Large intestine (tissue), 3 donors: ENCODE measurements around the gene SETD1A. TPM values are rescaled to one million over a fixed set of nuclear protein-coding genes. Genes with fewer than 3 reads are reported as not detected.

Source experiments
- DNase-seq, 2 donors: peaks; one replicate each; pipeline versions ENCODE4 v3.0.0 to v3.0.0-alpha.2; 2013
- H3K27ac ChIP-seq: one replicate; pipeline ENCODE4 v1.5.1; 2013; ENCODE audit warnings: low read length
- H3K27me3 ChIP-seq: 2 replicates; pipeline ENCODE4 v1.6.1; 2013; ENCODE audit warnings: low read length; ENCODE audit not compliant: control insufficient read depth, insufficient read depth
- H3K36me3 ChIP-seq: 2 replicates; pipeline ENCODE4 v1.6.1; 2013; ENCODE audit warnings: low read length; ENCODE audit not compliant: control insufficient read depth, insufficient read depth
- H3K4me1 ChIP-seq: one replicate; pipeline ENCODE4 v1.6.1; 2013; ENCODE audit warnings: low read length; ENCODE audit not compliant: control insufficient read depth, insufficient read depth
- H3K4me3 ChIP-seq: one replicate; pipeline ENCODE4 v1.5.1; 2013; ENCODE audit warnings: low read length
- H3K9me3 ChIP-seq: one replicate; pipeline ENCODE4 v1.6.1; 2013; ENCODE audit warnings: mild to moderate bottlenecking, low read depth, low read length, moderate library complexity; ENCODE audit not compliant: control insufficient read depth
- WGBS: methylation state at CpG from one replicate; pipeline ENCODE4 v1.1.5; 2013; ENCODE audit warnings: low lambda C conversion rate; ENCODE audit not compliant: insufficient coverage; 5-methylcytosine and 5-hydroxymethylcytosine counted together
- polyA plus RNA-seq: library from polyadenylated mRNA; unstranded; fragments of 120-200 nt; gene quantifications from one replicate; pipeline ENCODE4 v1.2.1, GENCODE V29; 2013

Gene SETD1A
- polyA plus RNA-seq, 1 donor = 12.3 TPM

GRCh38 chr16:31000671-31001382, 43.3 kb downstream of the SETD1A start:
- DNase-seq = no peak
- Histone ChIP-seq H3K27ac (no peak overlapping the region), H3K9me3 (no peaks in the 10 kb centered on the region), H3K27me3 (peaks cover 9% of the 10 kb centered on the region), H3K36me3 (no peaks in the 10 kb centered on the region), H3K4me1 (peaks cover 40% of the 10 kb centered on the region), H3K4me3 (no peak overlapping the region)
- no CpG with 5 or more reads among the region's 19 CpGs for WGBS

- WGBS = 20% methylated on average over 1 of the region's 16 CpGs
- peaks cover 13% of the 10 kb centered on the region for H3K27me3 ChIP-seq
- no peaks in the 10 kb centered on the region for H3K36me3 ChIP-seq
- peaks cover 33% of the 10 kb centered on the region for H3K4me1 ChIP-seq
- DNase-seq = peak in 1 of 2 donors; percentile 51
- no peaks in the 10 kb centered on the region for H3K9me3 ChIP-seq
- no peak overlapping the region for H3K4me3 ChIP-seq
- no peak overlapping the region for H3K27ac ChIP-seq
Observed at GRCh38 chr16:31001507-31002249, 44.1 kb downstream of the SETD1A start.

DNA sequence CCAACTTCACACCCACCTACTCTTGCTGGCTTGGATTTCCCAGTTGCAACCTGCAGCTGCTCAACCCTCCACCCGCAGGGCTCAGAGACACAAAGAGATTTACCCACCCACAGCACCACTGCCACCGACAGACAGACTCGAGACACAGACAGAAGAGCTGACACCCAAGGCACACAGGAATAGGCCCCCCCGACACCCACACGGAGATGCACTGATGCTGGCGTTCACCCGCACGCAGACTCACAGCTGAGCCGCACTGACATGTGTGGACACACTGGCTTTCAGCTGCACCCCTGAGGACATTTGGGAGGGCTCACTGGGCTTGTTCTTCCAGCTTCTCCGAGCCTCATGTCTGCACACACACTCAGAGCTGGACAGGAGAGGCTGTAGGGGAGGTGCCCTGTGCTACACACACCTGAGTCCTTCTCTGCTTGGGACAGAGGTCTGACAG, 44.7 kb downstream of the SETD1A start:
- H3K36me3 ChIP-seq = no peaks in the 10 kb centered on the region
- no CpG with 5 or more reads among the region's 10 CpGs for WGBS
- H3K4me3 ChIP-seq = no peak overlapping the region
- H3K9me3 ChIP-seq = no peaks in the 10 kb centered on the region
- peaks cover 19% of the 10 kb centered on the region for H3K27me3 ChIP-seq
- no peak for DNase-seq
- H3K27ac ChIP-seq = no peak overlapping the region
- H3K4me1 ChIP-seq = peaks cover 29% of the 10 kb centered on the region

- WGBS = no CpG with 5 or more reads among the region's 9 CpGs
- no peak for DNase-seq
Observed at GRCh38 chr16:31002862-31003341, 45.3 kb downstream of the SETD1A start.

GRCh38 chr16:31003744-31004143, 46.2 kb downstream of the SETD1A start:
- Histone ChIP-seq H3K27ac (no peak overlapping the region), H3K27me3 (peaks cover 33% of the 10 kb centered on the region), H3K9me3 (no peaks in the 10 kb centered on the region), H3K4me1 (peaks cover 14% of the 10 kb centered on the region), H3K36me3 (no peaks in the 10 kb centered on the region), H3K4me3 (no peak overlapping the region)
- no peak for DNase-seq
- WGBS = 100% methylated on average over 1 of the region's 6 CpGs

More at GRCh38 chr16:31002862-31003341, 45.3 kb downstream of the SETD1A start:
- Histone ChIP-seq H3K4me3 (no peak overlapping the region), H3K4me1 (peaks cover 23% of the 10 kb centered on the region), H3K27me3 (peaks cover 26% of the 10 kb centered on the region), H3K36me3 (no peaks in the 10 kb centered on the region), H3K27ac (no peak overlapping the region), H3K9me3 (no peaks in the 10 kb centered on the region)

DNA sequence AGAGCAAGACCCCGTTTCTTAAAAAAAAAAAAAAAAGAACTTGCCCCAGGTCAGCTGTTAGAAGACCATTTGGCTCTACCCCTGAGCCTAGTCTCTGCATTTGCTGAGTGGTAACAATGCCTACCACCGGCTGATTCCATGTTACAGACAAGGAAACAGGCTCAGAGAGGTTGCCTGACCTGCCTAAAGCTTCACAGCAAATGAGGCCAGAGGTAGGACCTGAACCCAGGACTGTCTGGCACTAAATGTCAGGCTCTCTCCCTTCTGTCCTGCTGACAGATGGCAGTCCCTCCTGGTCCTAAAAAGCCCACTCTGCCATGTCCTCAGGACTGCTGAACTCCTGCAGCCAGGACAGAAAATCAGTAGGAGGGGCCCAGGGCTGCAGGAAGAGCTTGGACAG, 47.1 kb downstream of the SETD1A start:
- Histone ChIP-seq H3K36me3 (no peaks in the 10 kb centered on the region), H3K4me1 (peaks cover 5% of the 10 kb centered on the region), H3K27ac (no peak overlapping the region), H3K9me3 (no peaks in the 10 kb centered on the region), H3K27me3 (peaks cover 41% of the 10 kb centered on the region), H3K4me3 (no peak overlapping the region)
- DNase-seq = no peak
- WGBS = no CpG with 5 or more reads among the region's 2 CpGs

DNA sequence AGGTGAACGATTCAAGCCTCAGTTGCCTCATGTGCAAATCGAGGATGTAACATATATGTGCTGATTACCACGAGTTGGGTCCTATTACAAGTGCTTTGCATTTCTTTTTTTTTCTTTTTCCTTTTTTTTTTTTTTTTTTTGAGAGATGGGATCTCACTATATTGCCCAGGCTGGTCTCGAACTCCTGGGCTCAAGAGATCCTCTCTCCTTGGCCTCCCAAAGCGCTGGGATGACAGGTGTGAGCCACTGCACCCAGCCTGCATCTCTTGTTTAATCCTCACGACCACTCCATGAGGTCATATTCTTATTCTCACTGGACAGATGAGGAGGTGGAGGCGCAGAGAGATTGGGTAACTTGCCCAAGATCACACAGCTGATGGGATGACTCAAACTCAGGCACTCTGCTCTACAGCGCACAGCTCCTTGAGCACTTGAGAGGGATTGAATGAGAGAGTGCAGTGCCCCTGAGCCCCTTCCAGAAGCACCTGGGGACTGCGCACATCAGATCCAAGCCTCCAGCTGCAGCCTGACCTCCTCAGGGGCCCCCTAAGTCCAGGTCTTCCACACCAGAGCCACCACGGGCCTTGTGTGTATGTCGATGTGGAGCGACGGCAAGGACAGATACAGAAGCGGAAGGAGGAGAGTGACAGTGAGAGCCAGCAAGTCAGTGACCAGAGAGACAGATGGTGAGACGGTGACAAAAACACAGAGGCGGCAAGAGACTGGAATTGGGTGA, 48.0 kb downstream of the SETD1A start:
- no peak for DNase-seq
- no CpG with 5 or more reads among the region's 16 CpGs for WGBS
- H3K27ac ChIP-seq = no peak overlapping the region
- no peaks in the 10 kb centered on the region for H3K9me3 ChIP-seq
- H3K4me3 ChIP-seq = no peak overlapping the region
- H3K36me3 ChIP-seq = no peaks in the 10 kb centered on the region
- peaks cover 46% of the 10 kb centered on the region for H3K27me3 ChIP-seq
- peaks cover 5% of the 10 kb centered on the region for H3K4me1 ChIP-seq

DNA sequence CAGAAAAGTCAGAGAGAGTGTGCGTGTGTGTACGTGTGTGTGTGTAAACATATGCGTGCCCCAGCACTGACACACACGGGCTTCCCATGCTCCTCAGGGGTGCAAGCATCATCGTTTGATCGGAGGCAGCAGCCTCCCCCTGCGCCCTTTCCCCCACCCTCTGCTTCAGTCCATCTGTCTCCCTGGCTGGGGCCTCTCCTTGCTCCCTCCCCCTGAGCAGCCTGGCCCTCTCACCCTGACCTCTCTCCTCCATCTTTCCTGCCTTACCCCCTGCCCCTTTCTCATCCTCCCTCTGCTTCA, 48.5 kb downstream of the SETD1A start:
- WGBS = no CpG with 5 or more reads among the region's 7 CpGs
- H3K27me3 ChIP-seq = peaks cover 50% of the 10 kb centered on the region
- DNase-seq = no peak

GRCh38 chr16:31006589-31006988, 49.0 kb downstream of the SETD1A start:
- no peak overlapping the region for H3K4me3 ChIP-seq
- no peaks in the 10 kb centered on the region for H3K36me3 ChIP-seq
- no peaks in the 10 kb centered on the region for H3K9me3 ChIP-seq
- no peak for DNase-seq
- peaks cover 3% of the 10 kb centered on the region for H3K4me1 ChIP-seq
- WGBS = no CpG with 5 or more reads among the region's 8 CpGs
- peaks cover 55% of the 10 kb centered on the region for H3K27me3 ChIP-seq
- no peak overlapping the region for H3K27ac ChIP-seq

More for the DNA sequence above, 48.5 kb downstream of the SETD1A start:
- Histone ChIP-seq H3K4me1 (peaks cover 5% of the 10 kb centered on the region), H3K36me3 (no peaks in the 10 kb centered on the region), H3K9me3 (no peaks in the 10 kb centered on the region), H3K27ac (no peak overlapping the region), H3K4me3 (no peak overlapping the region)

GRCh38 chr16:31007684-31008083, 50.1 kb downstream of the SETD1A start:
- Histone ChIP-seq H3K9me3 (no peaks in the 10 kb centered on the region), H3K4me1 (no peaks in the 10 kb centered on the region), H3K36me3 (no peaks in the 10 kb centered on the region), H3K27me3 (peaks cover 61% of the 10 kb centered on the region), H3K4me3 (no peak overlapping the region), H3K27ac (no peak overlapping the region)
- no CpG with 5 or more reads among the region's 6 CpGs for WGBS
- no peak for DNase-seq
